Stimulated activated CD8-positive, alpha-beta memory T cell treated with anti-CD3 and anti-CD28 coated beads, Interleukin-12 subunit alpha, Interleukin-12 subunit beta, amount 100 ng/mL, for 24 hours (primary cell): ENCODE measurements around the gene RC3H1.
"Not testable (repeated sequence)": the region's sequence is repeated elsewhere in the genome, so short reads cannot be mapped to it uniquely, and the experiment has no call there.

Source experiments
- DNase-seq: peaks from one replicate; pipeline ENCODE4 v3.0.0-alpha.2; 2020; ENCODE audit errors: extremely low read depth

Gene RC3H1

DNA sequence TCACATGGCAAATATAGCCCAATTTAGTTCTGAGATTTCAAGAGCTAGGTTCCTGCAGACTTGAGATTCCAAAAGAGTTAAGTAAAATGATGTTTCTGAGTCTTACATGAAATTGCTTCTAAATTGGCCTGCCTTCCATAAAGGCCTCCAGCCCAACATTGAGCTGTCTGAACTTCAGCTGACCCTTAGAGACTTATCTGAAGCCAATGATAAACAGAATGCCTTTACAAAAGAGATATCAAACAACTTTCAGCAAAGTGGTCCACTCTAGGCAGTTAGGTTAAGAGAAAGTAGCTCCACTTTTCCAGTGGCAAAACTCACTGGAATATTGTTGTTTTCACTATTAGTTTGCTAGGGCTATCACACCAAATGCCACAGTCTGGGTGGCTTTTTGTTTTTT lies 6.3 kb upstream of the RC3H1 start:
- DNase-seq, result no peak

DNA sequence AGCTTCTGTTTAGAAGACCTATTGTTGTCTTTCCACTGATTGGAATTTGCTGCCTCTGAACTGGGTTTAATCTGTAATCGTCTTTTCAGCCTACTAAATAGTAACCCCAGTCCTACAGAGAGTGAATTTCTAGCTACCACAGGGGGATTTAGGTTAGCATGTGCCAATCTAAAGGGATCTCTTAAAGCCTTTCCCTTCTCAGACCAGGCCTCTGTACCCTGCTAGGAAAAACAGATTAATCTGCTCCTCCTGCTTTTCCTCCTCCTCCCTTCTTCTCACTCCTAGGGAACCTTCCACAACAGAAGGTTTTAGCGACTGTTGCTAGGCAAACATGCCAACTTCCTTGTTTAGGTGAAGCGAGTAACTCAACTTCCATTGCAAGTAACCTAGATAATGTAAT lies 1.3 kb upstream of the RC3H1 start:
- no peak for DNase-seq

DNA sequence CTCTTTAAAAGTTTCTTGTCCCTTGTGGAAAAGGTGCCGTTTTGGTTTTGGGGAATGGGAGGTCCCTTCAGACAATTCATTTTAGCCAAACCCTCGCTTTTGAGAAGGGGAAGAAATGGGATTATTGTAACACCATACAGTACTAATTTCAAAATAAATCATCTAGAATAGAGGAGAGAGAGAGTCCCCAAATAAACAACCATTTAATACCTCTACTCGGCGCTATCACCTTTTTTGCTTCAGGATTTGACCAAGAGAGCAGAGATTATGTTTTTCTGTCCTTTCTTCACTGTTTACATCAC lies 770 bp upstream of the RC3H1 start:
- no peak for DNase-seq

DNA sequence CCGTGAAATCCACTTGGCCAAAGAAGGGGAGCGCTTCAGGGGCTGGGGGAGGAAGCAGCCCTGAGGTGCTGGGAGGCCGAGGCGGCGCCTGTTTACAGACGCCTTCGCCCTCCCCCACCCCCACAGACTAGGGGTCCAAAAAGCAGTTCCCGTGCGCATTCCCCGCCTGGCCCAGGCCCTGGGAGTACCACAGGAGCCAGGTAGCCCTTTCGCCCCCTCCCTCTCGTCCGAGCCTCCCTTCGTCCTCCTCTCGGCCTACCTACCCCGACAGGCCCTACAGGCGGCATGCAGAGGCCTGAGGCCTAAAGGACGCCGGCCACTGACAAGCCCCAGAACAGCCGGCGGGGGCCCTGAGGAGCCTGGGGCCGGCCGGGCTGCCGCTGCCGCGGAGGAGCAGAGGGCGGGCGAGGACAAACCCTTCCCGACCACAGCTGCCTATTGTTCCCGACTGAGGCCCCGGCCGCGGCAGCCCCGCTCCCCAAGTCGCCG lies 522 bp downstream of the RC3H1 start:
- DNase-seq, result peak; percentile 8

DNA sequence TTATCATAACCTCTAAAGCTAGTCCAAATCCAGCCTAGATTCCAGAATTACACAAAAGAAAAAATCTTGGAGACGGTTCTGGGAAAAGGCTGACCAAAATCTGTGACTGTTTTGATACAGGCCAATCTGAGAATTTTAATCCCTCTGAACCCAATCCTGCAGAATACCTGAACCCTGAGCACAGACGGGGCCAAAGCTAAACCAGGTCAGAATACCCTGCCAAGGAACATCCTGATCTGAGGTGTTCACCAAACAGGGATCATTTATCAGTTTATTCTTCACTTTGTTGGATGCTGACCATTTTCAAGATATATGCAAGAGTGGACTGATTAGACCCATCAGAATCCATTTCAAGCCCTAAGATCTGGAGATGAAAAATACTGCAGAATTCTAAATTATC lies 3.6 kb downstream of the RC3H1 start:
- no peak for DNase-seq

GRCh38 chr1:174017231-174017970 lies 4.8 kb downstream of the RC3H1 start:
- DNase-seq, result no peak

DNA sequence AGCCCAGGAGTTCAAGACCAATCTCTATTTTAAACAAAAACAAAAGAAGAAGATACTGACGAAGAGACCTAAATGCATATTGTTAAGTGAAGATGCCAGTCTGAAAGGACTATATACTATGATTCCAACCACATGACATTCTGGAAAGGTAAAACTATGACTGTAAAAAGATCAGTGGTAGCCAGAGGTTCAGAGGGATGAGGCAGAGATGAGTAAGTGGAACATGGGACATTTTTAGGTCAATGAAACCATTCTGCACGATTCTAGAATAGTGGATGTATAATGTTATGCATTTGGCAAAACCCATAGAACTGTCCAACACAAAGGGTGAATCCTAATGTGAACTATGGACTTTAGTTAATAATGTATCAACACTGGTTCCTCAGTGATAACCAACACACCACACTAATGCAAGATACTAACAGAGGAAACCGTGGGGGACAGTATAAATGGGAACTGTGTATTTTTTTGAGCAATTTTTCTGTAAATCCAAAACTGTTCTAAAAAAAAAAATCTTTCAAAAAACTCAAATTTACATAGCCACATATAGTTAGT lies 8.2 kb downstream of the RC3H1 start:
- no peak for DNase-seq

DNA sequence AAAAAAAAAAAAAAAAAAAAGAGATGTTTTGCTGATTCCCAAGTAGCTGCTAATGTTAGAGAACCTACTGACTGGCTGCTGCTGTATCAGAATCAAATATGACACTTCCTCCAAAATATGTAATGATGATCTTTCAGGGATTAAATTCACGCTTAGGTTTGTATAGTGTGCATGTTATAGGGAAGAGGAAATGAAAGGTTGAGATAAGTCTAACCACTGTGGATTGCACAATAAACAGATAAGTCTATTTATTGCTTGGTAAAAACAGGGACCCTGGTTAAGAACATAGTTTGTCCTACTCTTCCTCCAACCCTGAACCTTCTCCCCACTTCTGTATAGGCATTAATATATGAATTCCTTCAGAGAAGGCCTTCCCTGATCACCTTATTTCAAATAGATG lies 13.2 kb downstream of the RC3H1 start:
- DNase-seq, result no peak

DNA sequence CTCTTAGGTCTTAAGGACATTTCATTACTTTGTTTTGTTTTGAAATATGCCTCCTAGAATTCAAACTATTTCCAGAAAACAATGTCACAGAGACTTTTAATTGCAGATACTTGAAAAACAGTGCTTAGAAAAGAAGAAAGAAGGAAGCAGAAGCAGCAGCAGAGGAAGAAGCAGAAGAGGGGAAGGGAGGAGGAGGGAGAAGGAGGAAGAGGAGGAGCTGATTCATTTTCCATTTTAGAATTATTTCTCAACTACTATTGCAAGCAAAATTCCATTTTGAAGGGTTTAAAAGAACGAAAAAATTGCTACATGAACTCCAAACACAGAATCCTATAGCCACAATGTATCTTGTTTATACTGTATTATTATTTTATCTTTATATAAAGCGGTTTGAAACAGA lies 13.9 kb downstream of the RC3H1 start:
- no peak for DNase-seq

DNA sequence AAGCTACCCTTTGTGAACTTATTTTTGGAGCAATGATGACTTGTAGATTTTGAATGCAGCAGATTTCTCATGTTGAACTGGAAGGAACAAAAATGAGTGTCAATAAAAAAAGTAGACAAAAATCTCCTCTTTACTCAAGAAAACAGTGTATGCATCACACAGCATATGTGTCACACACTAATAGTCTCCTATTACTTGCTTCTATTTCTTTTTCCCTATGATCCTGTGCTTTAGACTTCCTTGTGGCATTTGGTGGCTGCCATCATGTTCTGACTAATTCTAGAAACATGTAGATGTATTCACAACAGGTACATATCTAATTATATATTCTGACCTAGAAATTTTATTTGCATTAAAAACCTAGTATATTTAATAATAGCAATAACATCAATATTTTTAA lies 14.3 kb downstream of the RC3H1 start:
- no peak for DNase-seq

DNA sequence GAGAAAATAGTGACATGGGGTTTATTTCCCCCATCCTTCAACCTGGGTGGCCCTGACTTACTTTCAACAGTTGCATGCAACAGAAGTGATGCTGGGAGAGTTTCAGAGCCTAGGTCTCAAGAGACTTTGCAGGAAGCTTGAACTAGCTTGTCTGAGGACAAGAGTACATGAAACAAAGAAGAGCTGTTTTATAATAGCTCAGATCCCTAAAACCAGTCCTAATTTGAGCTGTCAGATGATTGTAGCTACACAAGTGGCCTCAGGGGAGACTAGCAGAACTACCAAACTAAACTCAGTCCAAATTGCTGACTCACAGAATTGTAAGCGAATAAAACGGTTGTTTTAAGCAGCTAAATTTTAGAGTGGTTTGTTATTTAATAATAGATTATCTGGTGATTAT lies 17.1 kb downstream of the RC3H1 start:
- DNase-seq, result no peak

DNA sequence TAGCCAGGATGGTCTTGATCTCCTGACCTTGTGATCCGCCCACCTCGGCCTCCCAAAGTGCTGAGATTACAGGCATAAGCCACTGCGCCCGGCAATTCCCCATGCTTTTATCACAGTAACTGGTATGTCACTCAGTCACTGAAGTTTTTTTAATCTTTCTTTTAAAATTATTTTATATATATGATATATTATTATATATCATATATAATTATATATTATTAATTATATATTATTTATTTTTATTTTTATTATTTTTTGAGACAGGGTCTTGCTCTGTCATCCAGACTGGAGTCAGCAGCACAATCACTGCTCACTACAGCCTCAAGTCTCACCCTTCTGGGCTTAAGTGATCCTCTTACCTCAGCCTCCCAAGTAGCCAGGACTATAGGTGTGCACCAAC lies 18.3 kb downstream of the RC3H1 start:
- no peak for DNase-seq

GRCh38 chr1:174001573-174001972 lies 20.6 kb downstream of the RC3H1 start:
- DNase-seq, result no peak

- DNase-seq, result no peak
These were observed 21.8 kb downstream of the RC3H1 start for GRCh38 chr1:174000371-174000770.

- DNase-seq, result no peak
These were observed 24.4 kb downstream of the RC3H1 start for GRCh38 chr1:173997791-173998190.

GRCh38 chr1:173996995-173997394 lies 25.2 kb downstream of the RC3H1 start:
- no peak for DNase-seq

DNA sequence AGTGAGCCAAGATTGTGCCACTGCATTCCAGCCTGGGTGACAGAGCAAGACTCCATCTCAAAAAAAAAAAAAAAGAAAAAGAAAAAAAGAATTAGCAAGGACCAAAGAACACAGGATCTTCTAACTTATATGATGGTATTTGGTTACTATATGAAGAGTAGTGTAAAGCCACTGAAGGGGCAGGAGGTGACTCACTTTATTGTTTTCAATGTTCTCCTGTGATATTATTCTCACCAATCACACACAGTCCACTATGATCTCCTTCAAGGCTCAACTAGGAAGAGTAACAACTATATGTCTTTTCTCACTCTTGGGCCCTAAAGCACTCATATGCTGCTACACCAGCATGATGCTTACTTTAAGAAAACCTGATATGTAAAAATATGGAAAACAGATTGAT lies 26.7 kb downstream of the RC3H1 start:
- DNase-seq, result no peak

- DNase-seq, result not testable (repeated sequence)
These were observed 28.2 kb downstream of the RC3H1 start for GRCh38 chr1:173993948-173994347.

- DNase-seq, result no peak
These were observed 34.1 kb downstream of the RC3H1 start for GRCh38 chr1:173988068-173988467.

- no peak for DNase-seq
These were observed 35.2 kb downstream of the RC3H1 start for GRCh38 chr1:173986951-173987350.

DNA sequence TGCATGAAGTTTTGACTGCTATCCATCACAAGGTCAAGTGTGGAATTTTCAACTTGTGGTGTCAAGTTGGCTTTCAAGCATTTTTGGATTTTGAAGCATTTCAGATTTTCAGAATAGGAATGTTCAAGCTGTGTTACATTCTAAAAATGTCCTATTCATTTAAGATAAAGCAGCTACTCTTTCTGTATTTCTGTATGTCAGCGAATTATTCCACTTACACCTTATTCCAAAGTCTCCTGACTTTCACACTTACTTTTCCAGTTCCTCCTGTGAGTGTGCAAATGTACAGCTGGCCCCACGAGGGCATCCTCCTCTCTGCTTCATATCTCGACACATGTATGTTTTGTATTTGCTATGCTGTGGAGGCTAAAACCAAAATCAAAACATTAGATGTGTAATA lies 51.9 kb downstream of the RC3H1 start:
- DNase-seq, result no peak

DNA sequence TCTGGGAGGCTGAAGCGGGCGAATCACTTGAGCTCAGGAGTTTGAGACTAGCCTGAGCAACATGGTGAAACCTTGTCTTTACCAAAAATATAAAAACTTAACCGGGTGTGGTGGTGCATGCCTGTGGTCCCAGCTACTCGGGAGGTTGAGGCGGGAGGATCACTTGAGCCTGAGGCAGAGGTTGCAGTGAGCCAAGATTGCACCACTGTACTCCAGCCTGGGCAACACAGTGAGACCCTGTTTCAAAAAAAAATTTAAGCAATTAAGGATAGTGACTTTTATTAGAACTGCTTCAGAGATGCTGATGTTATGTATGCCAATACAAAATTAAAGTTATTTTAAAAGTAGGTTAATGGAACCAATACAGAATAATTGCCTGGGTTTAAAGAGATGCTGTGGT lies 56.3 kb downstream of the RC3H1 start:
- DNase-seq, result not testable (repeated sequence)

GRCh38 chr1:173963477-173963876 lies 58.7 kb downstream of the RC3H1 start:
- no peak for DNase-seq

GRCh38 chr1:173960625-173961024 lies 61.5 kb downstream of the RC3H1 start:
- DNase-seq, result no peak
